GM18520 (cell line): Measurements from ENCODE around the gene SIK3.

Source experiments
- ATAC-seq: cut with Tn5 transposase; IDR thresholded peaks from one replicate; pipeline ENCODE4 v1.9.1; 2021; ENCODE audit not compliant: unreplicated experiment

Gene SIK3

GRCh38 chr11:117011541-117011898, 86.7 kb downstream of the SIK3 start:
- ATAC-seq: no peak

GRCh38 chr11:117010808-117011540, 87.3 kb downstream of the SIK3 start:
- no peak for ATAC-seq

- ATAC-seq: no peak
Measured at GRCh38 chr11:117009905-117010605, 88.2 kb downstream of the SIK3 start.

GRCh38 chr11:117005758-117006157, 92.5 kb downstream of the SIK3 start:
- no peak for ATAC-seq

- ATAC-seq: no peak
Measured at GRCh38 chr11:117002639-117003299, 95.5 kb downstream of the SIK3 start.

- no peak for ATAC-seq
Measured at GRCh38 chr11:117000014-117000737, 98.1 kb downstream of the SIK3 start.

- ATAC-seq: no peak
Measured at GRCh38 chr11:116997071-116997470, 101.2 kb downstream of the SIK3 start.

GRCh38 chr11:116994195-116994594, 104.0 kb downstream of the SIK3 start:
- ATAC-seq: no peak

GRCh38 chr11:116993599-116993998, 104.6 kb downstream of the SIK3 start:
- no peak for ATAC-seq

GRCh38 chr11:116991491-116991890, 106.7 kb downstream of the SIK3 start:
- ATAC-seq: no peak

GRCh38 chr11:116990811-116991210, 107.4 kb downstream of the SIK3 start:
- no peak for ATAC-seq

GRCh38 chr11:116990061-116990473, 108.2 kb downstream of the SIK3 start:
- no peak for ATAC-seq

GRCh38 chr11:116989184-116989583, 109.0 kb downstream of the SIK3 start:
- no peak for ATAC-seq

GRCh38 chr11:116986521-116987105, 111.6 kb downstream of the SIK3 start:
- no peak for ATAC-seq

- ATAC-seq: no peak
Measured at GRCh38 chr11:116984589-116984988, 113.6 kb downstream of the SIK3 start.

- no peak for ATAC-seq
Measured at GRCh38 chr11:116984186-116984585, 114.0 kb downstream of the SIK3 start.

GRCh38 chr11:116981266-116981885, 116.9 kb downstream of the SIK3 start:
- ATAC-seq: no peak

GRCh38 chr11:116980136-116980793, 118.0 kb downstream of the SIK3 start:
- ATAC-seq: peak; percentile 79

GRCh38 chr11:116976941-116977570, 121.2 kb downstream of the SIK3 start:
- ATAC-seq: no peak

GRCh38 chr11:116975661-116976060, 122.6 kb downstream of the SIK3 start:
- ATAC-seq: no peak
